Activated naive CD8-positive, alpha-beta T cell treated with anti-CD3 and anti-CD28 coated beads for 36 hours (primary cell): ENCODE measurements around the gene POTEG. TPM values are rescaled to one million over a fixed set of nuclear protein-coding genes. Genes with fewer than 3 reads are reported as not detected.
"Not testable (repeated sequence)": the region's sequence is repeated elsewhere in the genome, so short reads cannot be mapped to it uniquely, and the experiment has no call there.

Source experiments
- DNase-seq: peaks from one replicate; pipeline ENCODE4 v3.0.0; 2021
- H3K27ac Mint-ChIP-seq: one replicate; pipeline ENCODE4 v1.8.0; 2022; ENCODE audit warnings: mild to moderate bottlenecking, moderate library complexity, mixed read lengths
- H3K27me3 Mint-ChIP-seq: one replicate; pipeline ENCODE4 v1.8.0; 2022; ENCODE audit warnings: mild to moderate bottlenecking, mixed read lengths
- H3K36me3 Mint-ChIP-seq: one replicate; pipeline ENCODE4 v1.8.0; 2021; ENCODE audit warnings: mild to moderate bottlenecking, mixed read lengths
- H3K4me1 Mint-ChIP-seq: one replicate; pipeline ENCODE4 v1.8.0; 2021; ENCODE audit warnings: mixed read lengths
- H3K4me3 Mint-ChIP-seq: one replicate; pipeline ENCODE4 v1.8.0; 2022; ENCODE audit warnings: mild to moderate bottlenecking, moderate library complexity, mixed read lengths
- H3K9me3 Mint-ChIP-seq: one replicate; pipeline ENCODE4 v1.8.0; 2022; ENCODE audit warnings: mixed read lengths
- total RNA-seq, 2 experiments: library from RNA; stranded (reverse); gene quantifications; one replicate each; pipeline ENCODE4 v1.2.3, GENCODE V29; 2021

POTEG gene
- total RNA-seq, 2 experiments from 2014 or later: not detected

DNA sequence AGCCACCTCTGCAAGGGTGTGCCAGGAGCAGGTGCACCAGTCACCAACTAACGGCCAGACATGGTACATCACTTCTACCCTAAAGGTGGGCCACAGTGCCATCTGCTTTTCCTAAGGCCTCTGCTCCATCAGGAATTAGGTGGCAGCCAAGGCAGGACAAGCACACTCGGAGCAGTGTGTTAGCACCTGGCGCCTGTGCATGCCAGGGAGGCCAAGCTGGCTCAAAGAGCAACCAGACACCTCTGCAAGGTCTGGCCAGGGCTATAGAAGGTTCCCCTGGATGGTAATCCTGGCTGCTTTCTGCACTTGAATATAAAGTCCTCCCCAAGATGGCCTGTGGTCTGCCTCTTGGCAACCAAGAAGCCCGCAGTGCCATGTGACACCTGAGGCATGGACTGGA lies 45.4 kb downstream of the POTEG start:
- DNase-seq, H3K27ac Mint-ChIP-seq, H3K4me3 Mint-ChIP-seq: not testable (repeated sequence)

DNA sequence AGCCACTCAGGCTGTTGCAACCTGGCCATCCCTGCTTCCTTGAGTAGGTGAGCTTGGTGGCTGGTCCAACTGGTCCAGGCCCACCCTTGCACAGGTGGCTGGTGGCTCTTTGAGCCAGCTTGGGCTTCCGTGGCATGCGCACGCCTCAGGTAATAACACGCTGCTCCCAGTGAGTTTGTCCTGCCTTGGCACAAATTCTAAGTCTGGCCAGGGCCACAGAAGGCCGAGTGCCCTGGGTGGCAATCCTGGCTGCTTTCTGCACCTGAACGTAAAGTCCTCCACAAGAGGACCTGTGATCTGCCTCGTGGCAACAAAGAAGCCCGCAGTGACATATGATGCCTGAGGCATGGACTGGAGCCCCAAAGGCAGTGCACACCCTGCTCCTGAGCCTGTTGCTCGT lies 47.1 kb downstream of the POTEG start:
- not testable (repeated sequence) for H3K27me3 Mint-ChIP-seq, H3K36me3 Mint-ChIP-seq

More for the DNA sequence above, 45.4 kb downstream of the POTEG start:
- not testable (repeated sequence) for H3K9me3 Mint-ChIP-seq, H3K4me1 Mint-ChIP-seq, H3K36me3 Mint-ChIP-seq, H3K27me3 Mint-ChIP-seq

DNA sequence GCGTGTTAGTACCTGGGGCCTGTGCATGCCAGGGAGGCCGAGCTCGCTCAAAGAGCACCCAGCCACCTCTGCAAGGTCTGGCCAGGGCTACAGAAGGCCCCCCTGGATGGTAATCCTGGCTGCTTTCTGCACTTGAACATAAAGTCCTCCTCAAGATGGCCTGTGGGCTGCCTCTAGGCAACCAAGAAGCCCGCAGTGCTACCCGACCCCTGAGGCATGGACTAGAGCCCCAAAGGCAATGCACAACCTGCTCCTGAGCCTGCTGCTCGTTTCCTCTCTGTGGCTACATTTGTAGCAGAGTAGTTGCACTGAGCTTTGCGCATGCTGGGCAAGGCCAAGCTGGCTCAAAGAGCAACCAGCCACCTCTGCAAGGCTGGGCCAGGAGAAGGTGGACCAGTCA lies 47.8 kb downstream of the POTEG start:
- H3K27me3 Mint-ChIP-seq, H3K27ac Mint-ChIP-seq, H3K4me1 Mint-ChIP-seq, DNase-seq, H3K9me3 Mint-ChIP-seq, H3K36me3 Mint-ChIP-seq, H3K4me3 Mint-ChIP-seq: not testable (repeated sequence)

More for the DNA sequence above, 47.1 kb downstream of the POTEG start:
- not testable (repeated sequence) for DNase-seq, H3K4me3 Mint-ChIP-seq, H3K4me1 Mint-ChIP-seq, H3K9me3 Mint-ChIP-seq, H3K27ac Mint-ChIP-seq

DNA sequence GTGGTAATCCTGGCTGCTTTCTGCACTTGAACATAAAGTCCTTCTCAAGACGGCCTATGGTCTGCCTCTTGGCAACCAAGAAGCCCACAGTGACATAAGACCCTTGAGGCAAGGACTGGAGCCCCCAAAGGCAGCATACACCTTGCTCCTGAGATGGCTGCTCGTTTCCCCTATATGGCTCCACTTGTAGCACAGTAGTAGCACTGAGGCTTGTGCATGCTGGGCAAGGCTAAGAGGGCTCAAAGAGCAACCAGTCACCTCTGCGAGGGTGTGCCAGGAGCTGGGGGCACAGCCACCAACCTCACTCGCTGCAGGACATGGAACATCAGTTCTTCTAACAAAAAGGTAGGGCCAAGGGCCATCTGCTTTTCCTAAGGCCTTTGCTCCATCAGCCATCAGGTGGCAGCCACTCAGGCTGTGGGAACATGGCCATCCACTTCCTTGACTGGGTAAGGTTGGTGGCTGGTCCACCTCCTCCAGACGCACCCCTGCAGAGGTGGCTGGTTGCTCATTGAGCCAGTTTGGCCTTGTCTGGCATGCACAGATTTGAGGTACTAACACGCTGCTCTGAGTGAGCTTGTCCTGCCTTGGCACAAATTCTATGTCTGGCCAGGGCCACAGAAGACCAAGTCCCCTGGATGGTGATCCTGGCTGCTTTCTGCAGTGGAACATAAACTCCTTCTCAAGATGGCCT lies 49.9 kb downstream of the POTEG start:
- DNase-seq, H3K27ac Mint-ChIP-seq, H3K4me3 Mint-ChIP-seq, H3K9me3 Mint-ChIP-seq, H3K4me1 Mint-ChIP-seq, H3K36me3 Mint-ChIP-seq, H3K27me3 Mint-ChIP-seq: not testable (repeated sequence)

DNA sequence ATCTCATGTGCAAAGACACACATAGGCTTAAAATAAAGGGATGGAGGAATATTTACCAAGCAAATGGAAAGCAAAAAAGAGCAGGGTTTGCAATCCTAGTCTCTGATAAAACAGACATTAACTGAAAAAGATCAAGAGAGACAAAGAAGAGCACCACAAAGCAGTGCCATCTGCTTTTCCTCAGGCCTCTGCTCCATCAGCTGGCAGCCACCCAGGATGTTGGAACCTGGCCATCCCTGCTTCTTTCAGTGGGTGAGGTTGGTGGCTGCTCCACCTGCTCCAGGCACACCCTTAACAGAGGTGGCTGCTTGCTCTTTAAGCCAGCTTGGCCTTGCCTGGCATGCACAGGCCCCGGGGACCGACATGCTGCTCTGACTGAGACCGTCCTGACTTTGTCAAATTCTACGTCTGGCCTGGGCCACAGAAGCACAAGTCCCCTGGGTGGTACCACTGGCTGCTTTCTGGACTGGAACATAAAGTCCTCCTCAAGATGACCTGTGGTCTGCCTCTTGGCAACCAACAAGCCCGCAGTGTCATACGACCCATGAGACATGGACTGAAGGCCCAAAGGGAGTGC lies 51.0 kb downstream of the POTEG start:
- not testable (repeated sequence) for H3K36me3 Mint-ChIP-seq

DNA sequence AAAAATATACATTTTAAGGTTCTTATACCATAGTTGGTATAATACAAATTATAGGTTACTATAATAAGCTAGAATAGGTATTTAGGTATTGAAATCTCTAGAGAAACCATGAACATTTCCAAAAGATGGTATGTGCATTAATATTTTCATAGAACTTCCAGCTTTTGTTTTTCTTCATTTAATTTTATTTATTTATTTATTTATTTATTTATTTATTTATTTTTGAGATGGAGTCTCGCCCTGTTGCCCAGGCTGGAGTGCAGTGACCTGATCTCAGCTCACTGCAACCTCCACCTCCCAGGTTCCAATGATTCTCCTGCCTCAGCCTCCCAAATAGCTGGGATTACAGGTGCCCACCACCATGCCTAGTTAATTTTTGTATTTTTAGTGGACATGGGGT lies 54.0 kb downstream of the POTEG start:
- not testable (repeated sequence) for H3K36me3 Mint-ChIP-seq, H3K27ac Mint-ChIP-seq, H3K4me1 Mint-ChIP-seq, H3K4me3 Mint-ChIP-seq, H3K27me3 Mint-ChIP-seq, DNase-seq, H3K9me3 Mint-ChIP-seq

More for the DNA sequence above, 51.0 kb downstream of the POTEG start:
- DNase-seq, H3K9me3 Mint-ChIP-seq, H3K27me3 Mint-ChIP-seq, H3K4me1 Mint-ChIP-seq, H3K27ac Mint-ChIP-seq, H3K4me3 Mint-ChIP-seq: not testable (repeated sequence)

DNA sequence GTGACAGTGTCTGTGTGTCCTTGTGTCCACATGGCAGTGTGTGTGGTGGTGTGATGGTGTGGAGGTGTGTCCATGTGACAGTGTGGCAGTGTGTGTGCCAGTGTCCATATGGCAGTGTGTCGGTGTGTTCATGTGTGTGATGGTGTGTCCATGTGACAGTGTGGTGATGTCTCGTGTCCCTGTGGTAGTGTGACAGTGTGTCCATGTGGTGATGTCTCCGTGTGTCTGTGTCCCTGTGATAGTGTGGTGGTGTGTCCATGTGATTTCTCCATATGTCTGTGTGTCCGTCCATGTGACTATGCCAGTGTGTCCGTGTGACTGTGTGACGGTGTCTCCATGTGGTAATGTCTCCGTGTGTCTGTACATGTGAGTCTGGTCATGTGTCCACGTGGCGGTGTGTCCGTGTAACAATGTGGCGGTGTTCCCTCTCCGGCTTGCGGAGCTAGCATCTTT lies 59.7 kb downstream of the POTEG start:
- H3K4me1 Mint-ChIP-seq, H3K36me3 Mint-ChIP-seq, DNase-seq, H3K27me3 Mint-ChIP-seq, H3K9me3 Mint-ChIP-seq, H3K4me3 Mint-ChIP-seq, H3K27ac Mint-ChIP-seq: not testable (repeated sequence)

DNA sequence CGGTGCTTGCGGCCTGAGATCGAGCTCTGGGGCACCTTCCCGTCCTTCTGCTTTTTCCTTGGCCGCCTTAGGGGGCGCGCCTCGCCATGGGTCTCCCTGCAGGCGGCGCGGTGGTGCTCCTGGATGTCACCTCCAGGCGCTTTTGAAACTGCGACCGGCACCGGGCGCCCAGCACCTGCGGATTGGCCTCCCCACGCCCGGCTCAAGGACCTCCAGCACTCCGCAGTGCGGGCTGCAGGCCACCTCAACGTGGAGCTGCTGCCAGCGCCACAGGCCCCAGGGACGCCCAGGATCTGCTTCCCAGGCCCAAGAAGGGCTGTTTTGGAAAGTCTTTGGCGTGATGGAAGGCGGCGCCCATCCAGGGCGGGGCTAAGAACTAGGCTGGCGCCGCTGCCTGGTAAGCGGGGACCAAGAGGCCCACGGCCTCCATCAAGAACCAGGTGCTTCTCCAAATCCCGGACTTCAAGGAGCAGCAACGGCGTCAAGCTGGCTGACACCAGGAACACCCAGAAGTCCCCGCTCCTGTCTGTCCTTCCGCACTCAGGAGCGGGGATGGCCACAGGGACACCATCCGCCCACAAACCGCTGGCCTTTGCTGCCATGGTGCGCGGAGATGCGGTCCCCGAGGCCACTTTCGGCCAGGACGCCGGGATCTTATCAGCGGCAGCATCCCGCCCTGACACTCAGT lies 61.2 kb downstream of the POTEG start:
- not testable (repeated sequence) for H3K27ac Mint-ChIP-seq, H3K27me3 Mint-ChIP-seq, H3K36me3 Mint-ChIP-seq, H3K4me3 Mint-ChIP-seq, DNase-seq, H3K9me3 Mint-ChIP-seq, H3K4me1 Mint-ChIP-seq

DNA sequence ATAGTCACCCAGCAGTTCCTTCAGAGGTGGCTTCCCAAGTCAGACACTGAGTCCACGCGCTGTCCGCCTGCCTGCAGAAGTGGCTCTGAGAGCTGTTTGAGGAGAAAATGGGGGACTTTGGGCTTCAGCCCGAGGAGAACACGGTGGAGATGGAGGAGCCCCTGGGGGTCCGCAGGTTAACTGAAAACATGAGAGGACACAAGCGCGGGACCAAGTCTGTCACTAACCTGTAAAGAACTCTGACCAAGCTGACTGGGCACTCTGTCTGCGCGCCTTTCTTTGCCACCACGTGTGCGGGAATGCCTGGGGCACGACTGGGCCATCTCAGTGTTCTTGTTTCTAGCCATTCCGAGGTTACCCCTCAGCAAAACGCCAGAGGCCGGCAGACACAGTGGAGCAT lies 62.4 kb downstream of the POTEG start:
- H3K36me3 Mint-ChIP-seq, H3K27me3 Mint-ChIP-seq, H3K9me3 Mint-ChIP-seq, H3K4me1 Mint-ChIP-seq, H3K27ac Mint-ChIP-seq, H3K4me3 Mint-ChIP-seq, DNase-seq: not testable (repeated sequence)

DNA sequence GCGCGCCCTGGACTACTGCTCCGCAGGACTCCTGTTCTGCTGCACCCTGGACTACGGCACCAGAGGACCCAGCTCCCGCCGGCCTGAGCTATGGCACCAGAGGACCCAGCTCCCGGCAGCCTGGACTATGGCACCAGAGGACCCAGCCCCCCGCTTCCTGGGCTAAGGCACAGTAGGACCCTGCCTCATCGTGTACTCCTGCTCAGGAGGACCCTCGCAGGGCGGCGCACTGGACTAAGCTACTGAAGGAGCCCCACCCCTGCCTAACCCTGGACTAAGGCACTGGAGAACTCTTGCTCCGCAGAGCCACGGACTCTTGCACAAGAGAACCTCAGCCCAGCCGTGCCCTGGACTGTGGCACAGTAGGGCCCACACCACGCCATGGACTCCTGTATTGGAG lies 71.3 kb downstream of the POTEG start:
- H3K27ac Mint-ChIP-seq, H3K4me3 Mint-ChIP-seq, H3K9me3 Mint-ChIP-seq, H3K36me3 Mint-ChIP-seq, H3K4me1 Mint-ChIP-seq, H3K27me3 Mint-ChIP-seq, DNase-seq: not testable (repeated sequence)

DNA sequence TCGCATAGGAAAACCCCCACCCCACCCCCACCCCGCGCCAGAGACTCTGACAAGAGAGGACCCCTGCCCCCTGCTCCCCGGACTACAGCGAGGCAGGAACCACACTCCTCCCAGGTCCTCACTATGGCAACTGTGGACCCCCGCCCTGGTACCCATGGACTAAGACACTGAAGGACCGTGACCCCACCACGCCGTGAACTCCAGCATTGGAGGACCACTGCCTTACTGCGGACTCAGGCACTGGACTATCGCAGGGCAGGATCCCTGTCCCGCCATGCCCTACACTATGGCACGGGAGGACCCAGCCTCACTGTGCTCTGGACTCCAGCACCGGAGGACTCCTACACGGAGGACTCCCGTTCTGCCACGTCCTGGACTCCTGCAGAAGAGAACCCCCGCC lies 71.8 kb downstream of the POTEG start:
- H3K4me1 Mint-ChIP-seq, H3K27me3 Mint-ChIP-seq, H3K9me3 Mint-ChIP-seq, DNase-seq, H3K27ac Mint-ChIP-seq, H3K36me3 Mint-ChIP-seq, H3K4me3 Mint-ChIP-seq: not testable (repeated sequence)

DNA sequence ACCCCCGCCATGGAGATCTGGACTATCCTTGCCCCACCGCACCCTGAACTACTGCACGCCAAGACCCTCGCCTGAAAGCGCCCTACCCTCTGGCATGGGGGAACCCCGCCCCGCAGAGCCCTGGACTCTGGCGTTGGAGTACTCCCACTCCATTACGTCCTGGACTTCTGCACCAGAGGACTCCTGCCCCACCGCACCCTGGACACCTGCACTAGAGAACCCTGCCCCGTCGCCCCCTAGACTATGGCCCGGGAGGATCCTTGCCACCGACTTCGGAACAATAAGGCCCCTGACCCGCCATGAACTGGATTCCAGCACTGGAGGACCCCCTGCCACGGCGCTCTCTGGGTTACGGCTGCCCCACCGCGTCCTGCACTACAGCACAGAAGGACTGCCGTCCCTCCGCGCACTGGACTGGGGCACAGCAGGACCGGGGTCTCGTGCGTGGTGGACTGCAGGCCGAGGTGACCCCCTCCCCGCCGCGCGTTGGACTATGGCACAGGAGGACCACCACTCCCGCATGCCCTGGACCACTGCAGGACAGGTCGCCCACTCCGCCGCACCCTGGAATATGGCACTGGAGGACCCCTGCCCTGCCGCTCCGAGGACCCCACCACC lies 72.4 kb downstream of the POTEG start:
- H3K27me3 Mint-ChIP-seq, DNase-seq, H3K36me3 Mint-ChIP-seq, H3K9me3 Mint-ChIP-seq, H3K27ac Mint-ChIP-seq, H3K4me1 Mint-ChIP-seq, H3K4me3 Mint-ChIP-seq: not testable (repeated sequence)

DNA sequence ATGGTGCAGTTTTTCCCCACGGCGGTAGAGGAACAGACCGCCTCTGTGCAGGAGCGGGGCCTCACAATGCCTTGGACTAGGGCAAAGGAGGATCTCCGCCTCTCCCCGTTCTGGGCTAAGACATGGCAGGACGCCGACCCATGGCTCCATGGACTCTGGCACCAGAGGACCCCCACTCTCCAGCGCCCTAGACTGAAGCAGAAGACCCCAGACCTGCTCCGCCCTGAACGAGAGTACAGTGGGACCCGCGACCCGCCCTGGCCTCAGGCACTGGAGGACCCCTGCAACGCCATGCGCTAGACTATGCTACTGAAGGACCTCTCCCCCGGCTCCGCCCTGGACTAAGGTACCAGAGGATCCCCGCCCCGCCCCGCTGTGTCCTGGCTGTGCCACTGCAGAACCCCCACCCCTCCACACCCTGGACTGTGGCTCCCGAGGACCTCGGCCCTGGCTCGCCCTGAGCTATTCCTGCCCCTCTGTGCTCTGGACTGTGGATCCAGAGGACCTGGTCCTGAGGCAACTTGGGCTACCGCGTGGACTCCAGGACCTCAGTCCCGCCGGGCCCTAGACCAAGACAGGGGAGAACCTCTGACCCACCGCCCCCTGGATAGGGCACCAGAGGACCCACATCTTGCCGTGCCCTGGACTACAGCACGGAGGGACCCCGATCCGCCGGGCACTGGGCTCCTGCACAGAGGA lies 73.1 kb downstream of the POTEG start:
- not testable (repeated sequence) for H3K9me3 Mint-ChIP-seq, H3K27ac Mint-ChIP-seq, H3K36me3 Mint-ChIP-seq, DNase-seq, H3K4me1 Mint-ChIP-seq, H3K4me3 Mint-ChIP-seq, H3K27me3 Mint-ChIP-seq
